ENCODE results near the gene ABCC8.
A peak's percentile ranks its signal among the peaks of the same experiment; 100 is the strongest.

Gene ABCC8

DNA sequence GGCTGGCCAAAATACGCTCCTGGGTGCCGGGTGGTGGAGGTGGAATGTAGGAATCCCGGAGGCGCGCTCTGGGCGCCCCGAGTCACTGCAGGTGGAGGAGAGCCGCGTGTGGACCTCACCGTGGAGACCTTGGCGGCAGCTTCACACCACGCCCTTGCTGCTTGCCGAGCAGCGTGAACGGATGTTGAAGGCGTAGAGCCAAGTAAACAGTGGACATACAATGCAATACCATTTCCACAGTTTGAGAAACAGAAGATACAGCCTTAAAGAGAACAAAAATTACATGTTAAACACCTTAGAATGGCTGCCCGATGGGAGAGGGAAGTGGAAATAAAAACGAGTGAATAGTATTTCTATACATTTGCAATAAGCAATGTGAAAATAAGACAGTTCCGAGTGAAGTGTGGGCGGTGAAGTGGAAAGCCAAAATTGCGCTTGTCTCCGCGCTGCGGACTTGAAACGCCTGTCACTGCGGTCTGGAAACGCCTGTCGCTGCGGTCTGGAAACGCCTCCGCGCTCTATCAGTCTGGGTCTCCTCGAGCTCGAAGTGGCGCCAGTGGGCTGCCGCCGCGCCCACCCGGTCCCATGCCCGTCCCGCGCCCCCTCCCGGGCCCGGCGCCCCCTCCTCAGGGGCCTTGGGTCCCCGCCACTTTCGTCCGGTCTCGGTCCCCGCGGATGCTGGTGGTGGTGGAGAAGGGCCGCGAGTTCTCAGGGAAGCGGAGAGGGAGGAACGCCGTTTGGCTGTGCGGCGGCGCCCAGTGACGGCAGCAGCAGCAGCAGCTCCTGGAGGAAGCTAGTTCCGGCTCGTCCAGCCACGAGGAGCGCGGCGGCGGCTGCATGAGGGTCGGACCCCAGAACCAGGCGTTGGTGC lies 123.5 kb downstream of the ABCC8 start (continued):
- 0 out of 2 replicates have a peak, but pooled peaks have one; percentile 21 for TF ChIP-seq ZBTB1 (tag by site-specific recombination; IDR thresholded peaks at IDR 0.05)
- TF ChIP-seq ZNF571 (tag by site-specific recombination; IDR thresholded peaks at IDR 0.05): no peak
- peak; percentile 93 for TF ChIP-seq ZBTB8A (tag by site-specific recombination; IDR thresholded peaks at IDR 0.05)
- TF ChIP-seq, protein P1, sequence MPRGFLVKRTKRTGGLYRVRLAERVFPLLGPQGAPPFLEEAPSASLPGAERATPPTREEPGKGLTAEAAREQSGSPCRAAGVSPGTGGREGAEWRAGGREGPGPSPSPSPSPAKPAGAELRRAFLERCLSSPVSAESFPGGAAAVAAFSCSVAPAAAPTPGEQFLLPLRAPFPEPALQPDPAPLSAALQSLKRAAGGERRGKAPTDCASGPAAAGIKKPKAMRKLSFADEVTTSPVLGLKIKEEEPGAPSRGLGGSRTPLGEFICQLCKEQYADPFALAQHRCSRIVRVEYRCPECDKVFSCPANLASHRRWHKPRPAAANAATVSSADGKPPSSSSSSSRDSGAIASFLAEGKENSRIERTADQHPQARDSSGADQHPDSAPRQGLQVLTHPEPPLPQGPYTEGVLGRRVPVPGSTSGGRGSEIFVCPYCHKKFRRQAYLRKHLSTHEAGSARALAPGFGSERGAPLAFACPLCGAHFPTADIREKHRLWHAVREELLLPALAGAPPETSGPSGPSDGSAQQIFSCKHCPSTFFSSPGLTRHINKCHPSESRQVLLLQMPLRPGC (tag by site-specific recombination; IDR thresholded peaks at IDR 0.05): no peak
- no peak for TF ChIP-seq GLIS1 (tag by site-specific recombination; IDR thresholded peaks at IDR 0.05)
- TF ChIP-seq ZNF501 (tag by site-specific recombination; IDR thresholded peaks at IDR 0.05): peak; percentile 72
- no peak for TF ChIP-seq ZNF548 (tag by site-specific recombination; IDR thresholded peaks at IDR 0.05)
- TF ChIP-seq ZNF184 (tag by site-specific recombination; IDR thresholded peaks at IDR 0.05): no peak
- no peak for TF ChIP-seq ZNF221 (tag by site-specific recombination; IDR thresholded peaks at IDR 0.05; ENCODE audit: borderline replicate concordance)
- TF ChIP-seq, protein P2, sequence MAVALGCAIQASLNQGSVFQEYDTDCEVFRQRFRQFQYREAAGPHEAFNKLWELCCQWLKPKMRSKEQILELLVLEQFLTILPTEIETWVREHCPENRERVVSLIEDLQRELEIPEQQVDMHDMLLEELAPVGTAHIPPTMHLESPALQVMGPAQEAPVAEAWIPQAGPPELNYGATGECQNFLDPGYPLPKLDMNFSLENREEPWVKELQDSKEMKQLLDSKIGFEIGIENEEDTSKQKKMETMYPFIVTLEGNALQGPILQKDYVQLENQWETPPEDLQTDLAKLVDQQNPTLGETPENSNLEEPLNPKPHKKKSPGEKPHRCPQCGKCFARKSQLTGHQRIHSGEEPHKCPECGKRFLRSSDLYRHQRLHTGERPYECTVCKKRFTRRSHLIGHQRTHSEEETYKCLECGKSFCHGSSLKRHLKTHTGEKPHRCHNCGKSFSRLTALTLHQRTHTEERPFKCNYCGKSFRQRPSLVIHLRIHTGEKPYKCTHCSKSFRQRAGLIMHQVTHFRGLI (tag by site-specific recombination; IDR thresholded peaks at IDR 0.05): no peak
- TF ChIP-seq, protein P3, sequence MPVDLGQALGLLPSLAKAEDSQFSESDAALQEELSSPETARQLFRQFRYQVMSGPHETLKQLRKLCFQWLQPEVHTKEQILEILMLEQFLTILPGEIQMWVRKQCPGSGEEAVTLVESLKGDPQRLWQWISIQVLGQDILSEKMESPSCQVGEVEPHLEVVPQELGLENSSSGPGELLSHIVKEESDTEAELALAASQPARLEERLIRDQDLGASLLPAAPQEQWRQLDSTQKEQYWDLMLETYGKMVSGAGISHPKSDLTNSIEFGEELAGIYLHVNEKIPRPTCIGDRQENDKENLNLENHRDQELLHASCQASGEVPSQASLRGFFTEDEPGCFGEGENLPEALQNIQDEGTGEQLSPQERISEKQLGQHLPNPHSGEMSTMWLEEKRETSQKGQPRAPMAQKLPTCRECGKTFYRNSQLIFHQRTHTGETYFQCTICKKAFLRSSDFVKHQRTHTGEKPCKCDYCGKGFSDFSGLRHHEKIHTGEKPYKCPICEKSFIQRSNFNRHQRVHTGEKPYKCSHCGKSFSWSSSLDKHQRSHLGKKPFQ (tag by site-specific recombination; IDR thresholded peaks at IDR 0.05): peak; percentile 93
- no peak for TF ChIP-seq ZNF768 (tag by site-specific recombination; IDR thresholded peaks at IDR 0.05)
- no peak for TF ChIP-seq ZNF558 (tag by site-specific recombination; IDR thresholded peaks at IDR 0.05)
- no peak for TF ChIP-seq HOXA7 (CRISPR knock-in tag; IDR thresholded peaks at IDR 0.05; ENCODE audit: borderline replicate concordance)
- TF ChIP-seq ZNF555 (tag by site-specific recombination; conservative IDR thresholded peaks at IDR 0.05): no peak
- TF ChIP-seq, protein P4, sequence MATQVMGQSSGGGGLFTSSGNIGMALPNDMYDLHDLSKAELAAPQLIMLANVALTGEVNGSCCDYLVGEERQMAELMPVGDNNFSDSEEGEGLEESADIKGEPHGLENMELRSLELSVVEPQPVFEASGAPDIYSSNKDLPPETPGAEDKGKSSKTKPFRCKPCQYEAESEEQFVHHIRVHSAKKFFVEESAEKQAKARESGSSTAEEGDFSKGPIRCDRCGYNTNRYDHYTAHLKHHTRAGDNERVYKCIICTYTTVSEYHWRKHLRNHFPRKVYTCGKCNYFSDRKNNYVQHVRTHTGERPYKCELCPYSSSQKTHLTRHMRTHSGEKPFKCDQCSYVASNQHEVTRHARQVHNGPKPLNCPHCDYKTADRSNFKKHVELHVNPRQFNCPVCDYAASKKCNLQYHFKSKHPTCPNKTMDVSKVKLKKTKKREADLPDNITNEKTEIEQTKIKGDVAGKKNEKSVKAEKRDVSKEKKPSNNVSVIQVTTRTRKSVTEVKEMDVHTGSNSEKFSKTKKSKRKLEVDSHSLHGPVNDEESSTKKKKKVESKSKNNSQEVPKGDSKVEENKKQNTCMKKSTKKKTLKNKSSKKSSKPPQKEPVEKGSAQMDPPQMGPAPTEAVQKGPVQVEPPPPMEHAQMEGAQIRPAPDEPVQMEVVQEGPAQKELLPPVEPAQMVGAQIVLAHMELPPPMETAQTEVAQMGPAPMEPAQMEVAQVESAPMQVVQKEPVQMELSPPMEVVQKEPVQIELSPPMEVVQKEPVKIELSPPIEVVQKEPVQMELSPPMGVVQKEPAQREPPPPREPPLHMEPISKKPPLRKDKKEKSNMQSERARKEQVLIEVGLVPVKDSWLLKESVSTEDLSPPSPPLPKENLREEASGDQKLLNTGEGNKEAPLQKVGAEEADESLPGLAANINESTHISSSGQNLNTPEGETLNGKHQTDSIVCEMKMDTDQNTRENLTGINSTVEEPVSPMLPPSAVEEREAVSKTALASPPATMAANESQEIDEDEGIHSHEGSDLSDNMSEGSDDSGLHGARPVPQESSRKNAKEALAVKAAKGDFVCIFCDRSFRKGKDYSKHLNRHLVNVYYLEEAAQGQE (tag by site-specific recombination; IDR thresholded peaks at IDR 0.05): no peak
- no peak for TF ChIP-seq ZNF202 (tag by site-specific recombination; IDR thresholded peaks at IDR 0.05; ENCODE audit: borderline replicate concordance)
- no peak for TF ChIP-seq ZNF214 (tag by site-specific recombination; IDR thresholded peaks at IDR 0.05; ENCODE audit: borderline replicate concordance)
- no peak for TF ChIP-seq ZNF157 (tag by site-specific recombination; IDR thresholded peaks at IDR 0.05)
- TF ChIP-seq ZNF132 (tag by site-specific recombination; IDR thresholded peaks at IDR 0.05; ENCODE audit: borderline replicate concordance): no peak
- TF ChIP-seq, protein P5, sequence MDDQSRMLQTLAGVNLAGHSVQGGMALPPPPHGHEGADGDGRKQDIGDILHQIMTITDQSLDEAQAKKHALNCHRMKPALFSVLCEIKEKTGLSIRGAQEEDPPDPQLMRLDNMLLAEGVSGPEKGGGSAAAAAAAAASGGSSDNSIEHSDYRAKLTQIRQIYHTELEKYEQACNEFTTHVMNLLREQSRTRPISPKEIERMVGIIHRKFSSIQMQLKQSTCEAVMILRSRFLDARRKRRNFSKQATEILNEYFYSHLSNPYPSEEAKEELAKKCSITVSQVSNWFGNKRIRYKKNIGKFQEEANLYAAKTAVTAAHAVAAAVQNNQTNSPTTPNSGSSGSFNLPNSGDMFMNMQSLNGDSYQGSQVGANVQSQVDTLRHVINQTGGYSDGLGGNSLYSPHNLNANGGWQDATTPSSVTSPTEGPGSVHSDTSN (CRISPR knock-in tag; IDR thresholded peaks at IDR 0.05): 0 out of 2 replicates have a peak, but pooled peaks have one; percentile 81
- TF ChIP-seq ZNF626 (tag by site-specific recombination; IDR thresholded peaks at IDR 0.05): no peak
- TF ChIP-seq ZNF701 (tag by site-specific recombination; IDR thresholded peaks at IDR 0.05): no peak
- no peak; the same call in 1 of the 2 replicates for TF ChIP-seq SP3 (tag by site-specific recombination; IDR thresholded peaks at IDR 0.05)
- TF ChIP-seq, protein P6, sequence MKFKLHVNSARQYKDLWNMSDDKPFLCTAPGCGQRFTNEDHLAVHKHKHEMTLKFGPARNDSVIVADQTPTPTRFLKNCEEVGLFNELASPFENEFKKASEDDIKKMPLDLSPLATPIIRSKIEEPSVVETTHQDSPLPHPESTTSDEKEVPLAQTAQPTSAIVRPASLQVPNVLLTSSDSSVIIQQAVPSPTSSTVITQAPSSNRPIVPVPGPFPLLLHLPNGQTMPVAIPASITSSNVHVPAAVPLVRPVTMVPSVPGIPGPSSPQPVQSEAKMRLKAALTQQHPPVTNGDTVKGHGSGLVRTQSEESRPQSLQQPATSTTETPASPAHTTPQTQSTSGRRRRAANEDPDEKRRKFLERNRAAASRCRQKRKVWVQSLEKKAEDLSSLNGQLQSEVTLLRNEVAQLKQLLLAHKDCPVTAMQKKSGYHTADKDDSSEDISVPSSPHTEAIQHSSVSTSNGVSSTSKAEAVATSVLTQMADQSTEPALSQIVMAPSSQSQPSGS (tag by site-specific recombination; IDR thresholded peaks at IDR 0.05; ENCODE audit: low read depth): no peak
- peak; percentile 56 for TF ChIP-seq SP7 (tag by site-specific recombination; IDR thresholded peaks at IDR 0.05)
